ENCODE data around the gene MSMO1.
A peak's percentile ranks its signal among the peaks of the same experiment; 100 is the strongest.

MSMO1 gene

GRCh38 chr4:165360041-165360695, 32.7 kb downstream of the MSMO1 start:
- H3K27ac Mint-ChIP-seq = no peak overlapping the region
- H3K36me3 Mint-ChIP-seq = no peaks in the 10 kb centered on the region
- H3K9me3 Mint-ChIP-seq = no peaks in the 10 kb centered on the region
- ATAC-seq (ENCODE audit: low read depth) (no peak), DNase-seq (ENCODE audit: low spot score in 2 of 2) (no peak)
- no peaks in the 10 kb centered on the region for H3K4me1 Mint-ChIP-seq
- H3K4me3 Mint-ChIP-seq = no peak overlapping the region
- peaks cover 17% of the 10 kb centered on the region for H3K27me3 Mint-ChIP-seq

- Mint-ChIP-seq H3K4me3 (no peak overlapping the region), H3K36me3 (no peaks in the 10 kb centered on the region), H3K27ac (no peak overlapping the region), H3K27me3 (peaks cover 17% of the 10 kb centered on the region), H3K4me1 (no peaks in the 10 kb centered on the region), H3K9me3 (no peaks in the 10 kb centered on the region)
- ATAC-seq (ENCODE audit: low read depth) (no peak), DNase-seq (ENCODE audit: low spot score in 2 of 2) (no peak)
These were observed 33.7 kb downstream of the MSMO1 start for GRCh38 chr4:165360985-165361670.

GRCh38 chr4:165361810-165362209, 34.3 kb downstream of the MSMO1 start:
- H3K36me3 Mint-ChIP-seq = no peaks in the 10 kb centered on the region
- H3K4me1 Mint-ChIP-seq = no peaks in the 10 kb centered on the region
- no peak for DNase-seq (ENCODE audit: low spot score in 2 of 2)
- H3K27ac Mint-ChIP-seq = no peak overlapping the region
- no peak overlapping the region for H3K4me3 Mint-ChIP-seq
- no peaks in the 10 kb centered on the region for H3K9me3 Mint-ChIP-seq
- ATAC-seq (ENCODE audit: low read depth) = no peak
- peaks cover 17% of the 10 kb centered on the region for H3K27me3 Mint-ChIP-seq

GRCh38 chr4:165364452-165365080, 37.1 kb downstream of the MSMO1 start:
- peaks cover 9% of the 10 kb centered on the region for H3K27me3 Mint-ChIP-seq
- H3K9me3 Mint-ChIP-seq = no peaks in the 10 kb centered on the region
- H3K27ac Mint-ChIP-seq = no peak overlapping the region
- H3K4me1 Mint-ChIP-seq = no peaks in the 10 kb centered on the region
- H3K4me3 Mint-ChIP-seq = no peak overlapping the region
- ATAC-seq (ENCODE audit: low read depth) = no peak
- no peaks in the 10 kb centered on the region for H3K36me3 Mint-ChIP-seq
- DNase-seq (ENCODE audit: low spot score in 2 of 2) = no peak

GRCh38 chr4:165367040-165367439, 39.6 kb downstream of the MSMO1 start:
- Mint-ChIP-seq H3K27me3 (peaks cover 3% of the 10 kb centered on the region), H3K9me3 (no peaks in the 10 kb centered on the region), H3K4me1 (no peaks in the 10 kb centered on the region), H3K36me3 (no peaks in the 10 kb centered on the region), H3K27ac (no peak overlapping the region), H3K4me3 (no peak overlapping the region)
- ATAC-seq (ENCODE audit: low read depth) = no peak
- no peak for DNase-seq (ENCODE audit: low spot score in 2 of 2)

- no peak overlapping the region for H3K27ac Mint-ChIP-seq
- H3K36me3 Mint-ChIP-seq = no peaks in the 10 kb centered on the region
These were observed 40.6 kb downstream of the MSMO1 start for GRCh38 chr4:165368114-165368513.

GRCh38 chr4:165368567-165368966, 41.1 kb downstream of the MSMO1 start:
- no peak for DNase-seq (ENCODE audit: low spot score in 2 of 2)
- no peak for ATAC-seq (ENCODE audit: low read depth)
- no peaks in the 10 kb centered on the region for H3K9me3 Mint-ChIP-seq
- H3K4me3 Mint-ChIP-seq = no peak overlapping the region
- H3K27me3 Mint-ChIP-seq = peaks cover 2% of the 10 kb centered on the region
- H3K27ac Mint-ChIP-seq = no peak overlapping the region
- no peaks in the 10 kb centered on the region for H3K4me1 Mint-ChIP-seq
- H3K36me3 Mint-ChIP-seq = no peaks in the 10 kb centered on the region

More at GRCh38 chr4:165368114-165368513, 40.6 kb downstream of the MSMO1 start:
- no peaks in the 10 kb centered on the region for H3K4me1 Mint-ChIP-seq
- ATAC-seq (ENCODE audit: low read depth) = no peak
- no peaks in the 10 kb centered on the region for H3K27me3 Mint-ChIP-seq
- no peak for DNase-seq (ENCODE audit: low spot score in 2 of 2)
- H3K9me3 Mint-ChIP-seq = no peaks in the 10 kb centered on the region
- no peak overlapping the region for H3K4me3 Mint-ChIP-seq

GRCh38 chr4:165369522-165369921, 42.1 kb downstream of the MSMO1 start:
- Mint-ChIP-seq H3K27me3 (peaks cover 3% of the 10 kb centered on the region), H3K36me3 (no peaks in the 10 kb centered on the region), H3K27ac (no peak overlapping the region), H3K9me3 (peaks cover 4% of the 10 kb centered on the region), H3K4me3 (no peak overlapping the region), H3K4me1 (no peaks in the 10 kb centered on the region)
- no peak for ATAC-seq (ENCODE audit: low read depth)
- DNase-seq (ENCODE audit: low spot score in 2 of 2) = no peak

GRCh38 chr4:165370530-165370929, 43.1 kb downstream of the MSMO1 start:
- DNase-seq (ENCODE audit: low spot score in 2 of 2) (no peak), ATAC-seq (ENCODE audit: low read depth) (no peak)
- no peaks in the 10 kb centered on the region for H3K36me3 Mint-ChIP-seq
- peaks cover 10% of the 10 kb centered on the region for H3K27me3 Mint-ChIP-seq
- H3K9me3 Mint-ChIP-seq = peaks cover 4% of the 10 kb centered on the region
- no peak overlapping the region for H3K4me3 Mint-ChIP-seq
- H3K27ac Mint-ChIP-seq = no peak overlapping the region
- no peaks in the 10 kb centered on the region for H3K4me1 Mint-ChIP-seq

- H3K4me1 Mint-ChIP-seq = peaks cover 2% of the 10 kb centered on the region
- ATAC-seq (ENCODE audit: low read depth) (no peak), DNase-seq (ENCODE audit: low spot score in 2 of 2) (no peak)
- peaks cover 19% of the 10 kb centered on the region for H3K27me3 Mint-ChIP-seq
- H3K4me3 Mint-ChIP-seq = no peak overlapping the region
- H3K36me3 Mint-ChIP-seq = no peaks in the 10 kb centered on the region
- H3K27ac Mint-ChIP-seq = no peak overlapping the region
- peaks cover 4% of the 10 kb centered on the region for H3K9me3 Mint-ChIP-seq
These were observed 48.0 kb downstream of the MSMO1 start for GRCh38 chr4:165375465-165375864.

- ATAC-seq (ENCODE audit: low read depth) (no peak), DNase-seq (ENCODE audit: low spot score in 2 of 2) (no peak)
- Mint-ChIP-seq H3K9me3 (peaks cover 4% of the 10 kb centered on the region), H3K4me1 (peaks cover 2% of the 10 kb centered on the region), H3K27me3 (peaks cover 20% of the 10 kb centered on the region), H3K36me3 (no peaks in the 10 kb centered on the region), H3K4me3 (peak overlapping the region; percentile 78), H3K27ac (no peak overlapping the region)
These were observed 50.9 kb downstream of the MSMO1 start for GRCh38 chr4:165378398-165378744.

GRCh38 chr4:165378745-165379677, 51.5 kb downstream of the MSMO1 start, which contains the start of gene CPE:
CPE (plus strand) TSS chr4:165379008; CDS start chr4:165379222, 214 bp downstream.
- DNase-seq (ENCODE audit: low spot score in 2 of 2) (peak; percentile 47 to 61), ATAC-seq (ENCODE audit: low read depth) (peak; percentile 99)
- peak within 1 kb of the TSS; percentile 78 for H3K4me3 Mint-ChIP-seq
- H3K27me3 Mint-ChIP-seq = peaks cover 18% of the 10 kb centered on the region
- peaks cover 2% of the 10 kb centered on the region for H3K4me1 Mint-ChIP-seq
- H3K27ac Mint-ChIP-seq = no peak within 1 kb of the TSS
- H3K36me3 Mint-ChIP-seq = no peaks in the 10 kb centered on the region
- peaks cover 3% of the 10 kb centered on the region for H3K9me3 Mint-ChIP-seq

GRCh38 chr4:165379678-165380064, 52.2 kb downstream of the MSMO1 start:
- Mint-ChIP-seq H3K27me3 (peaks cover 17% of the 10 kb centered on the region), H3K4me1 (peaks cover 2% of the 10 kb centered on the region), H3K9me3 (no peaks in the 10 kb centered on the region), H3K4me3 (peak overlapping the region; percentile 35), H3K36me3 (no peaks in the 10 kb centered on the region), H3K27ac (no peak overlapping the region)
- DNase-seq (ENCODE audit: low spot score in 2 of 2) = no peak
- ATAC-seq (ENCODE audit: low read depth) = no peak

- ATAC-seq (ENCODE audit: low read depth) (no peak), DNase-seq (ENCODE audit: low spot score in 2 of 2) (no peak)
- H3K4me3 Mint-ChIP-seq = no peak overlapping the region
- no peak overlapping the region for H3K27ac Mint-ChIP-seq
- no peaks in the 10 kb centered on the region for H3K9me3 Mint-ChIP-seq
- H3K27me3 Mint-ChIP-seq = peaks cover 10% of the 10 kb centered on the region
- H3K4me1 Mint-ChIP-seq = peaks cover 2% of the 10 kb centered on the region
- no peaks in the 10 kb centered on the region for H3K36me3 Mint-ChIP-seq
These were observed 53.3 kb downstream of the MSMO1 start for GRCh38 chr4:165380805-165381204.
